HG02642 (cell line): ENCODE data around the gene RALGPS1.
A peak's percentile ranks its signal among the peaks of the same experiment; 100 is the strongest.

Experiments used
- ATAC-seq: cut with Tn5 transposase; IDR thresholded peaks from one replicate; pipeline ENCODE4 v1.9.1; 2021; ENCODE audit warnings: mild to moderate bottlenecking; ENCODE audit not compliant: unreplicated experiment, poor library complexity

The RALGPS1 gene

GRCh38 chr9:126904586-126904985 is 10.0 kb upstream of the RALGPS1 start:
- no peak for ATAC-seq

DNA sequence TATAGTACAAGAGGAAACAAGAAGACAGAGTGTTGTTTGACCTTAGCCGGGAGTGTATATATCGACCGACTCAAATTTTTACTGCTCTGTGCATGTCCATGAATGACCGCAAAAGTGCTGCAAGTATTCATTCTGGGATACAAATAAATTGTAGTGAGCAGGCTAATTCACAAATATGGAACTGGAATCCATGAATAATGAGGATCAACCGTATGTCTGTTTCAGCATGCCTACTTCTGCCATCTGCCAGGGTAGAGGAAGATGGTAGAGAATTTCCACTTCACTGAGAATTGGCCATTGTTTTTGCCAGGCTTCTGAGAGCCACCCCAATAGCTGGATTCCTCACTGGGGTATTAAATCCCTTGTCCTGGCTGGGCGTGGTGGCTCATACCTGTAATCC is 8.5 kb upstream of the RALGPS1 start:
- no peak for ATAC-seq

GRCh38 chr9:126907058-126907457 is 7.5 kb upstream of the RALGPS1 start:
- ATAC-seq: no peak

DNA sequence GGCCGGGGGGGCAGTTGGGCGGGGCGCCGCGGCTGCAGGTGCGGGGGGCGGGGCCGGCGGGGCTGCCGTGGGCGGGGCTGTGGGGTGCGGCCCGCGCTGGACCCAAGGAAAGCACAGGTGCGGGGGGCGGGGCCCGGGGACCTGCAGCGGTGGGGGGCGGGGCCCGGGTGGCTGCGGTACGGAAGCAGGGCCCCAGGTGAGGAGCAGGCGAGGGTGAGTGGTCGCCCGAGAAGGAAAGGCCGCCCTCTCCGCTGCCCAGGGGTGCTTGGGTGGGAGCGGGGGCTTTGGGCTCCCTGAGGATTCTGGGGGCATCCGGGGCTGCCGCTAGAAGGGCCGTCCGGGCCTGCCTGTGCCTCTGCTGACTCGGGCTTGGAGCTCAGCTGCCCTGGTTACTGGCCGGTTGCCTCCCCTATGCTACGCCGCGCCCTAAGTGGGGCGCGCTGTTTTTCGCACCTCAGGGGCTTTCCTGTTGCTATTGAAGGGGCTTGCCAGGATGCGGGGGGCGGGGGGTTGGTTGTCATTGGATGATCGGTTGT is 767 bp downstream of the RALGPS1 start:
- peak; percentile 1 for ATAC-seq

GRCh38 chr9:126915846-126916543 is 1.4 kb downstream of the RALGPS1 start:
- ATAC-seq: no peak

GRCh38 chr9:126916909-126917308 is 2.3 kb downstream of the RALGPS1 start:
- ATAC-seq: no peak

DNA sequence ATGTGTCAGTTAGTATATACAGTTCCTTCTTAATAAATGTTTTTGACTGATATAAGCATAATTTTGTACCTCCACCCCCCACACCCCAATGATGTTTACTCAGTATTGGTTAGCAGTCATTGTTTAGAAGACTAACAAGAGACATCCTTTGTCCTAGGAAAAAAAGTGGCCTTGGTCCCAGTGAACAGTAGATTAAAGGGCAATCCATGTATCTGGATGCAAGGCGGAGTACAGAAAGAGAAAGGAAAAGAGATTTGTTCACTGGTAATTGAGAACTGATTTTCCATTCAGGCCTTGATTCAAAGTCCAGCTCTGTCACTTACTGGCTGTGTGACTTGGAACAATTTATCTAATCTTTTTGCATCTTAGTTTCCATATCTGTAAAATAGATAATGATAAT is 4.6 kb downstream of the RALGPS1 start:
- no peak for ATAC-seq

DNA sequence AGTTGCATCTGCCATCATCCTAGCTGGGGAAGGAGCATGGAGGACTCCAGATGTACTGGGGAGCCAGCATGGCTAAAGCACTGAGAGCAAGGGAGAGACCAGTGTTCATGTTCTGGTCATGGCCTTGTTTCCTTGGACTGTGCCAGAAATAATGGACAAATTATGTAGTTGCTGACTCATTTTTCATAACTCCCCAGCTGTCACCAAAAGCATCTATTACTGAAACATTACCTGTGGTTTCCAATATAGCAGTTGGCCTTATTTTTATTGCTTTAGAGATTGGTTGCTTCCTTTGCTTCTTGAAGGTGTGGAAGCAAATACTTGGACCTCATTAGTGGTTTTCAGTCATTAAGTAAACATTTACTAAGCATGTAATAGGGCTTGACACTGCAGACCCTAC is 11.3 kb downstream of the RALGPS1 start:
- ATAC-seq: no peak

GRCh38 chr9:126926364-126926763 is 11.8 kb downstream of the RALGPS1 start:
- ATAC-seq: no peak

DNA sequence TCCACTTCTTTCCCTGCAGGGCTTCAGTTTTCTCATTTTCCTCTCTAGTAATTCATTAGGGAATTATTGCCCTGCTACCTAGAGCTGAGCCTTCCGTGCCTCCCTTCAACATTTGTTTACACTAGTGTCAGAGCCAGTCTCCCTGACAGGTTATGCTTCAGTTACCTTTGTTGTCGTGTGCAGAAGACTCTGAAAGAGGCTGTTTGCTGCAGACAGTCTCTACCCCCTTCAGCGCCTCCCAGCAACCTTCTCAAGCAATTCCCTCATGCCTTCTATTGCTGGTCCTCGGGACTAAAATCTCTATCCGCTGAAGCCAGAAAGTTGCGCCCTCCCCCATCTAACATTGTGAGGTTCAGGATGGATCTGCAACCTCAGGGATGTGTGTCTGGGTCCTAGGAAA is 12.8 kb downstream of the RALGPS1 start:
- no peak for ATAC-seq

GRCh38 chr9:126932871-126933321 is 18.3 kb downstream of the RALGPS1 start:
- ATAC-seq: no peak

- no peak for ATAC-seq
These were observed 18.9 kb downstream of the RALGPS1 start for GRCh38 chr9:126933334-126933980.

DNA sequence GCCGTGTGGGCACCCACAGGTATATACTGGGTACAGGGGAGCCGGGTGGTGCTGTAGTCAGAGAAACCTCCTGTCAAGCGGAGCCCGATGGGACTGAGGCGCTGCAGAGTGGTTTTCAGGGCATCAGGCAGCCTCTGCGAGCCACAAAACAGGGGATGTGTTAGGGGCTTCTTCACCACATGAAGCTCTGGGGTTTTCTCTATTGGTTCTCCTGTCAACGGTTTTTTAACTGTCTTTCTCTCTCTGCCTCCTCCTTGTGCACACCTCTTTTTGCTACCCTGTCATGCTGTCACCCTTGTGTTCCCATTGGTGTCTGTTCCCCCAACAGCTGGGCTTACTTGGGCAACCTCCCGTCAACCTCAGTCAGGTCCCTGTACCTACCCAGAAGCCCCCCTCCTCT is 19.9 kb downstream of the RALGPS1 start:
- ATAC-seq: no peak

GRCh38 chr9:126935630-126936029 is 21.0 kb downstream of the RALGPS1 start:
- no peak for ATAC-seq

DNA sequence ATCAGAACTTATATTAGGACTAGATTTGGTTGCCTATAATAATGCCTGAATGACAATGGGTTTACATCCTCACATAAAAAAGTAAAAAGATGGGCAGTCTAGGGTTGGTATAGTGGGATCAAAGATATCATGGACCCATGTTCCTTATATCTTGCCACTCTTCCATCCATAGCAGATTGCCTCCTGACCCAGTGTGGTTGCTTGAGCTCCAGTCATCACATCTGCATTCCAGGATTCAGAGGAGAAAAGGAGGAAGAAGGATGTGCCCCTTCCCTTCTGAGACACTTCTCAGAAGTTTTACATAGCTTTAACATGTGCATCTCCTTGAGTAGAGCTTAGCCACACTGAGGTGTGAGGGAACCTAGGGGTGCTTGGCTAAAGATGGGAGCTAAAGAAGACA is 22.9 kb downstream of the RALGPS1 start:
- ATAC-seq: no peak

GRCh38 chr9:126938327-126938726 is 23.7 kb downstream of the RALGPS1 start:
- ATAC-seq: no peak

DNA sequence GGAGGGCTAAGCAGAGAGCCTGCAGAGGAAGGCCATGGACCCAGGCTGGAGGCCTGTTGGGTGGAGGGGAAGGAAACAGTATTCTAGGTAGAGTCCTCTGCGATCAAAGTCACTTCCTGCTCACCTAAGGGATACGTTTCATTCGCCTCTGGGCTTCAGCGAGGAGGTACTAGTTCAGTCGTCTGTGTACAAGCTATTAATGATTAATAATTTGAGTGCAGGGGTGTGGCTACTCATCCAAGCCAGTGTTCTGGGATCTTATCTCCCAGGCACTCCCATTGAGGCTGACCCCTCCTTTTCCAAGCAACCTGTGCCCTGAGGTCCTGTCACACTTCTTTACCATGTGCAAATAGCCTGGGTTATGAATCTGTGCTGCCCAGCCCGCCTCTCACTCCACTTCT is 25.2 kb downstream of the RALGPS1 start:
- no peak for ATAC-seq

- no peak for ATAC-seq
These were observed 27.8 kb downstream of the RALGPS1 start for GRCh38 chr9:126942399-126942798.

DNA sequence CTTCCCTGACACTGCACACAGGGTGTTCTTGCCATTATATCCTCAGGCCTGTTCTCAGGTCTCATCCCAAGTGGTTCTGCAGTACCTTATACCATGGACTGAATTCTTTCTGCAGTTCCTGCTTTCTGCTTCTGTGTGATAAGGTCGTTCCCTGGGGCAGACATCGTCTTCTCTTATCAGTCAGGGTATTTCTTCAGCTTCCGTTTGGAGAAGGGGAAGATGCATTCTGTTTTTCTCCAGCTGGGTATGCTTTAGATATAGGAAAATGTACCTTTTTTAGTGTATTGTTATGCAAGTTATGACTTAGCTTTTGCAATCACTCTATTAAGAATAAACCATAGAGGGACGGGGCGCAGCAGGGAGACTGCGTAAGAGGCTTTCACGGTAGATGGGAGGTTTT is 31.1 kb downstream of the RALGPS1 start:
- ATAC-seq: no peak

GRCh38 chr9:126947529-126947928 is 32.9 kb downstream of the RALGPS1 start:
- ATAC-seq: no peak

GRCh38 chr9:126952205-126952977 is 37.8 kb downstream of the RALGPS1 start:
- no peak for ATAC-seq
